T-helper 2 cell treated with Interferon-gamma antibody and Interleukin-4, amounts not matched to agents 5 μg/mL and 100 μg/mL, for 36 hours (primary cell): ENCODE data around the gene CIC.
"Not testable (repeated sequence)": the region's sequence is repeated elsewhere in the genome, so short reads cannot be mapped to it uniquely, and the experiment has no call there.

Experiments
- DNase-seq: peaks from one replicate; pipeline ENCODE4 v3.0.0; 2021; ENCODE audit warnings: low spot score
- H3K27ac Mint-ChIP-seq: one replicate; pipeline ENCODE4 v1.8.0; 2021; ENCODE audit warnings: mild to moderate bottlenecking, mixed read lengths
- H3K27me3 Mint-ChIP-seq: one replicate; pipeline ENCODE4 v1.8.0; 2021; ENCODE audit warnings: low read depth, mixed read lengths
- H3K36me3 Mint-ChIP-seq: one replicate; pipeline ENCODE4 v1.8.0; 2021; ENCODE audit warnings: low read depth, mixed read lengths
- H3K4me1 Mint-ChIP-seq: one replicate; pipeline ENCODE4 v1.8.0; 2021; ENCODE audit warnings: low read depth, mixed read lengths
- H3K4me3 Mint-ChIP-seq: one replicate; pipeline ENCODE4 v1.8.0; 2022; ENCODE audit warnings: mild to moderate bottlenecking, moderate library complexity, mixed read lengths
- H3K9me3 Mint-ChIP-seq: one replicate; pipeline ENCODE4 v1.8.0; 2021; ENCODE audit warnings: mixed read lengths

The CIC gene

GRCh38 chr19:42333975-42334696, 65.1 kb downstream of the CIC start:
- H3K4me1 Mint-ChIP-seq, result peaks cover under 1% of the 10 kb centered on the region
- H3K9me3 Mint-ChIP-seq, result no peaks in the 10 kb centered on the region
- no peak overlapping the region for H3K27ac Mint-ChIP-seq
- DNase-seq, result no peak
- no peak overlapping the region for H3K4me3 Mint-ChIP-seq
- no peaks in the 10 kb centered on the region for H3K36me3 Mint-ChIP-seq
- no peaks in the 10 kb centered on the region for H3K27me3 Mint-ChIP-seq

DNA sequence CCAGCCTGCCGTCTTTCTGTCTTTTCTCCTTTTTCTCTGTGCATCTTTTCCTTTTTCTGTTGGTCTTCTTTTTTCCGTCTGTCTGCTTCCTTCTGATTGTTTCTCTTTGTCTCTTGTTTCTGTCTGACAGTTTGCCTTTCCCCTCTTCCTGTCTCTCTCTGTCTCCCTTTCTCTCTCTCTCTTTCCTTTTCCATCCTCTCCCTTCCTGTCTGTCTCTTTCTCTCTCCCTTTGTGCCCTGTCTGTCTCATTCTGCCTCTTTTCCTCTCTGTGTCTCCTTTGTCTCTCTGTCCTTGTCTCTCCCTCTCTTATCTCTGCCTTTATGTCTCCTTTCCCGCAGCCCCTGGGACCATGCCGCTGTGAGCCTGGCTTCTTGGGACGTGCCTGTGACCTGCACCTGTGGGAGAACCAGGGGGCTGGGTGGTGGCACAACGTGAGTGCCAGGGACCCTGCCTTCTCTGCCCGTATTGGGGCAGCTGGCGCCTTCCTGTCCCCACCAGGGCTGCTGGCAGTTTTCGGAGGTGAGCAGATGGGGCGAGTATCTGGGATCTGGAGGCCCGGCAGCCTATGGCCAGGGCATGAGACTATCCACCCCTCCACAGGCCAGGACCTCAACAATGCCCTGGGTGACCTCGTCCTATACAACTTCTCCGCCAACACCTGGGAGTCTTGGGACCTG, 65.8 kb downstream of the CIC start:
- H3K9me3 Mint-ChIP-seq, result no peaks in the 10 kb centered on the region
- no peaks in the 10 kb centered on the region for H3K27me3 Mint-ChIP-seq
- H3K4me1 Mint-ChIP-seq, result peaks cover 5% of the 10 kb centered on the region
- no peak overlapping the region for H3K27ac Mint-ChIP-seq
- no peak overlapping the region for H3K4me3 Mint-ChIP-seq
- H3K36me3 Mint-ChIP-seq, result no peaks in the 10 kb centered on the region
- no peak for DNase-seq

- H3K27me3 Mint-ChIP-seq, result no peaks in the 10 kb centered on the region
- peaks cover 5% of the 10 kb centered on the region for H3K4me1 Mint-ChIP-seq
- no peaks in the 10 kb centered on the region for H3K36me3 Mint-ChIP-seq
- no peak overlapping the region for H3K4me3 Mint-ChIP-seq
- no peak for DNase-seq
- H3K27ac Mint-ChIP-seq, result no peak overlapping the region
- no peaks in the 10 kb centered on the region for H3K9me3 Mint-ChIP-seq
Observed at GRCh38 chr19:42335374-42335936, 66.4 kb downstream of the CIC start.

DNA sequence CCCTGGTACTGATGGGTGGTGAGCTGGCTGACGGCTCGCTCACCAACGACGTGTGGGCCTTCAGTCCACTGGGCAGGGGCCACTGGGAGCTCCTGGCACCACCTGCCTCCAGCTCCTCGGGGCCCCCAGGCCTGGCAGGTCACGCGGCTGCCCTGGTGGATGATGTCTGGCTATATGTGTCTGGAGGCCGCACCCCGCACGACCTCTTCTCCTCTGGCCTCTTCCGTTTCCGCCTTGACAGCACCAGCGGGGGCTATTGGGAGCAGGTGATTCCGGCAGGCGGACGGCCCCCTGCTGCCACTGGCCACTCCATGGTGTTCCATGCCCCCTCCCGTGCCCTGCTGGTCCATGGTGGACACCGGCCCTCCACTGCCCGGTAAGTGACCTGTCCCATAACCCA, 66.9 kb downstream of the CIC start:
- Mint-ChIP-seq H3K36me3 (no peaks in the 10 kb centered on the region), H3K27me3 (no peaks in the 10 kb centered on the region), H3K4me3 (no peak overlapping the region), H3K4me1 (peaks cover 5% of the 10 kb centered on the region), H3K9me3 (no peaks in the 10 kb centered on the region), H3K27ac (no peak overlapping the region)
- DNase-seq, result no peak

DNA sequence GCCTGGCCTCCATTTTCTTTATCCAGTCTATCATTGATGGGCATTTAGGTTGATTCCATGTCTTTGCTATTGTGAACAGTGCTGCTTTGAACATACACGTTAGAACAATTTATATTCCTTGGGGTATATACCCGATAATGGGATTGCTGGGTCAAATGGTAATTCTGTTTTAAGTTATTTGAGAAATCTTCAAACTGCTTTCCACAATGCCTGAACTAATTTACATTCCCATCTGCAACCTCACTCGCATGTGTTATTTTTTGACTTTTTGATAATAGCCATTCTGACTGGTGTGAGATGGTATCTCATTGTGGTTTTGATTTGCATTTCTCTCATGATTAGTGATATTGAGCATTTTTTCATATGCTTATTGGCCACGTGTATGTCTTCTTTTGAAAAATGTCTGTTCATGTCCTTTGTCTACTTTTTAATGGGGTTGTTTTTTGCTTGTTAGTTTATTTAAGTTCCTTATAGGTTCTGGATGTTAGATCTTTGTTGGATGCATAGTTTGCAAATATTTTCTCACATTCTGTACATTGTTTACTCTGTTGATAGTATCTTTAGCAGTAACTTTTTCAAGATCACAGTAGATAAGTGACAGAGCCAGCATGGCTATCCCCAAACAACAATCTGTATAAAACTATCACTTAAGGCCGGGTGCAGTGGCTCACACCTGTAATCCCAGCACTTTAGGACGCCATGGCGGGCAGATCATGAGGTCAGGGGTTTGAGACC, 70.2 kb downstream of the CIC start:
- H3K27me3 Mint-ChIP-seq, H3K36me3 Mint-ChIP-seq, H3K4me1 Mint-ChIP-seq, H3K9me3 Mint-ChIP-seq, DNase-seq, H3K4me3 Mint-ChIP-seq, H3K27ac Mint-ChIP-seq: not testable (repeated sequence)

GRCh38 chr19:42339922-42340321, 70.9 kb downstream of the CIC start:
- H3K36me3 Mint-ChIP-seq, DNase-seq, H3K27me3 Mint-ChIP-seq, H3K27ac Mint-ChIP-seq, H3K9me3 Mint-ChIP-seq, H3K4me1 Mint-ChIP-seq, H3K4me3 Mint-ChIP-seq: not testable (repeated sequence)

DNA sequence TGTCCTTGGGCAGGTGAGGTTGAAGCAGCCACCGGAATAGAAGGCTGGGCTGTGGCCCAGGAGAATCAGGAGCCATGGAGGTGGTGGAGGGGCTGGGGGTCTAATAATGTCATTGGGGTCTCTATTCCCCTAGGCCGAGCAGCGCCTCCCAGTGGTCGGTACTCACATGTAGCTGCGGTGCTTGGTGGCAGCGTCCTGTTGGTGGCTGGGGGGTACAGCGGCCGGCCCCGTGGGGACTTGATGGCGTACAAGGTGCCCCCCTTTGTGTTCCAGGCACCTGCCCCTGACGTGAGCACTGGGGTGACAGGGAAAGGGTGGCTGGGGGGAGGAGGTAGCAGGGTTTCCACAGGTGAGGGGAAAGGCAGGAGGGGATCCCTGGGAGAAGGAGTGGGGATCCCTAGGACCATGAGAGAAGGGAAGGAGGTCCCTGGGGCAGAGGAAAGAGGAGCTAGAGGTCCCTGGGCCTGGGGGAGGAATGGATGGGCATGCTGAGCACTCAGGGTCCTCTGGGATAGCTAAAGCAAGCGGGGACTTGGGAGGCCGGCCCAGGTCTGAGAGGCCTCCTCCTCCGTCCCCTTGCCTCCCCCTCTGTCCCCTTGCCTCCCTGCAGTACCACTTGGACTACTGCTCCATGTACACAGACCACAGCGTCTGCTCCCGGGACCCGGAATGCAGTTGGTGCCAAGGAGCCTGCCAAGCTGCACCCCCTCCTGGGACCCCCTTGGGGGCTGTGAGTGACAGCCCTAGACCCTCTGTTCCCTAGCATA, 74.5 kb downstream of the CIC start:
- H3K36me3 Mint-ChIP-seq, result no peaks in the 10 kb centered on the region

GRCh38 chr19:42344336-42344893, 75.4 kb downstream of the CIC start:
- Mint-ChIP-seq H3K9me3 (no peaks in the 10 kb centered on the region), H3K27me3 (no peaks in the 10 kb centered on the region), H3K36me3 (no peaks in the 10 kb centered on the region), H3K4me1 (peaks cover under 1% of the 10 kb centered on the region), H3K27ac (no peak overlapping the region), H3K4me3 (no peak overlapping the region)
- no peak for DNase-seq

More for the DNA sequence above, 74.5 kb downstream of the CIC start:
- no peak for DNase-seq
- Mint-ChIP-seq H3K4me3 (no peak overlapping the region), H3K4me1 (peaks cover 5% of the 10 kb centered on the region), H3K9me3 (no peaks in the 10 kb centered on the region), H3K27me3 (no peaks in the 10 kb centered on the region), H3K27ac (no peak overlapping the region)
